Kidney (tissue), 14 donors: ENCODE results near the gene KREMEN2. TPM values are rescaled to one million over a fixed set of nuclear protein-coding genes. Genes with fewer than 3 reads are reported as not detected.
A peak's percentile ranks its signal among the peaks of the same experiment; 100 is the strongest.

Source experiments
- DNase-seq, 5 donors: peaks; one replicate each; pipeline ENCODE4 v3.0.0-alpha.2; 2013 to 2020
- FAIRE-seq: peaks from 2 replicates; lab custom pipeline; 2012; peaks lifted over from hg19 to GRCh38; lab: Jason Lieb, UNC
- H3K27ac ChIP-seq, 2 donors: one replicate each; pipeline ENCODE4 v1.7.0; 2013; ENCODE audit warnings: low read depth in 2 of 2, low read length in 2 of 2, inconsistent platforms in 1 of 2
- H3K27me3 ChIP-seq: one replicate; pipeline ENCODE4 v1.7.1; 2013; ENCODE audit warnings: low read length, inconsistent platforms; ENCODE audit not compliant: control insufficient read depth, insufficient read depth
- H3K36me3 ChIP-seq, 3 donors: one replicate each; pipeline versions ENCODE4 v1.7.0 to v1.7.1; 2013; ENCODE audit warnings: low read length in 3 of 3, control low read depth in 1 of 3, inconsistent platforms in 1 of 3; ENCODE audit not compliant: insufficient read depth in 3 of 3, control insufficient read depth in 2 of 3
- H3K4me1 ChIP-seq, 3 donors: one replicate each; pipeline versions ENCODE4 v1.7.0 to v1.7.1; 2013; ENCODE audit warnings: low read length in 3 of 3, inconsistent platforms in 1 of 3, low read depth in 1 of 3; ENCODE audit not compliant: control insufficient read depth in 2 of 3, insufficient read depth in 2 of 3
- H3K4me3 ChIP-seq, 3 donors: one replicate each; pipeline versions ENCODE4 v1.7.0 to v1.8.1; 2013; ENCODE audit warnings: low read length in 3 of 3, control low read depth in 1 of 3, inconsistent platforms in 1 of 3
- H3K9ac ChIP-seq, 3 donors: one replicate each; pipeline versions ENCODE4 v1.7.0 to v1.7.1; 2013; ENCODE audit warnings: low read length in 3 of 3, control low read depth in 1 of 3, inconsistent platforms in 1 of 3
- H3K9me3 ChIP-seq, 3 donors: one replicate each; pipeline versions ENCODE4 v1.7.0 to v1.7.1; 2013; ENCODE audit warnings: low read length in 3 of 3, control low read depth in 1 of 3, inconsistent platforms in 1 of 3; ENCODE audit not compliant: control insufficient read depth in 2 of 3, insufficient read depth in 1 of 3
- CTCF ChIP-seq: IDR thresholded peaks from 3 replicates; pipeline ENCODE4 v1.5.1; 2012; ENCODE audit warnings: mild to moderate bottlenecking, moderate library complexity, borderline replicate concordance; ENCODE audit not compliant: insufficient read depth; ENCODE audit errors: extremely low read depth
- intact Hi-C: fragments of 100-400 bp; cut with DNase I; formaldehyde crosslinking; loops from one replicate; pipeline ENCODE4 v1.11.1; 2022
- polyA plus RNA-seq: library from polyadenylated mRNA; stranded (reverse); fragments of 350-450 nt; fragmentation: Illumina TruSeq; extraction: RNeasy Lipid Tissue Mini Kit (QIAGEN cat#74804); gene quantifications from one replicate; pipeline ENCODE4 v1.2.3, GENCODE V29; 2014; ENCODE audit warnings: low read depth, low replicate concordance; ENCODE audit not compliant: insufficient read depth
- total RNA-seq: library from RNA; stranded (reverse); fragmentation: NEBNext Ultra II Directional; extraction: Animal tissue kit (Norgen Biotek cat#: 25700); gene quantifications from one replicate; pipeline ENCODE4 v1.2.1, GENCODE V29; 2021
- donor health status: control.
- donor health status: control.
- donor health status: control.
- donor health status: control.
- donor health status: control.
- donor health status: DM: yes; HTN: yes; CAD: no.
- donor health status: Normal renal cell carcinoma (clear cell type).

KREMEN2 gene
- total and polyA plus RNA-seq, 2 donors from 2014 or later: not detected

- Histone ChIP-seq H3K9me3 (no peaks in the 10 kb centered on the region), H3K27ac (peak within 1 kb of the TSS in 1 of 2 donors; percentile 43), H3K4me1 (peaks cover 0 to 15% (median 0%) of the 10 kb centered on the region in 3 donors), H3K9ac (no peak within 1 kb of the TSS), H3K36me3 (no peaks in the 10 kb centered on the region), H3K4me3 (peak within 1 kb of the TSS; percentile 26 to 68 (median 60)), H3K27me3 (peaks cover 15% of the 10 kb centered on the region)
- no peak for TF ChIP-seq CTCF
- intact Hi-C loops: no loop called here
- DNase-seq (peak; percentile 87 to 95 (median 94)), FAIRE-seq (no peak)
Measured at GRCh38 chr16:2968738-2969544, 4.9 kb downstream of the KREMEN2 start, which contains the start of gene PAQR4. PAQR4 (plus strand) TSS chr16:2969348; CDS start chr16:2969675, 327 bp downstream.

- Histone ChIP-seq H3K9me3 (no peaks in the 10 kb centered on the region), H3K4me3 (peak overlapping the region; percentile 16 to 54 (median 38)), H3K9ac (no peak overlapping the region), H3K4me1 (peaks cover 0 to 8% (median 0%) of the 10 kb centered on the region in 3 donors), H3K27me3 (peaks cover 15% of the 10 kb centered on the region), H3K27ac (no peak overlapping the region), H3K36me3 (no peaks in the 10 kb centered on the region)
- FAIRE-seq: no peak
- intact Hi-C loops: no loop called here
- TF ChIP-seq CTCF: peak; percentile 12
- peak in 4 of 5 donors; percentile 39 to 85 (median 68) for DNase-seq
Measured at GRCh38 chr16:2969545-2970521, 5.8 kb downstream of the KREMEN2 start.

- H3K27me3 ChIP-seq: peaks cover 13% of the 10 kb centered on the region
- H3K9me3 ChIP-seq: no peaks in the 10 kb centered on the region
- no peak overlapping the region for H3K4me3 ChIP-seq
- H3K36me3 ChIP-seq: no peaks in the 10 kb centered on the region
- peak in 1 of 5 donors; percentile 38 for DNase-seq
- intact Hi-C loops: no loop called here
- H3K9ac ChIP-seq: no peak overlapping the region
- no peak overlapping the region for H3K27ac ChIP-seq
- no peak for FAIRE-seq
- TF ChIP-seq CTCF: no peak
- peaks cover 0 to 8% (median 0%) of the 10 kb centered on the region in 3 donors for H3K4me1 ChIP-seq
Measured at GRCh38 chr16:2970563-2970962, 6.5 kb downstream of the KREMEN2 start.
